Mucosa of descending colon (tissue), 3 donors: ENCODE data around the gene SHOC1. TPM values are rescaled to one million over a fixed set of nuclear protein-coding genes. Genes with fewer than 3 reads are reported as not detected.

Source experiments
- ATAC-seq: fragments of 200-7000 bp; cut with Tn5 transposase; one replicate; pipeline ENCODE4 v1.9.1; 2020; ENCODE audit warnings: mild to moderate bottlenecking, moderate library complexity
- DNase-seq, 3 donors: peaks; one replicate each; pipeline ENCODE4 v3.0.0-alpha.2; 2020
- H3K36me3 ChIP-seq: fragments of 200-600 bp; one replicate; pipeline ENCODE4 v1.8.0; 2021; ENCODE audit warnings: low read depth, mild to moderate bottlenecking
- H3K4me1 ChIP-seq: fragments of 200-600 bp; one replicate; pipeline ENCODE4 v1.8.0; 2021; ENCODE audit warnings: low read depth, mild to moderate bottlenecking
- H3K4me3 ChIP-seq: fragments of 200-600 bp; one replicate; pipeline ENCODE4 v1.8.0; 2021; ENCODE audit warnings: mild to moderate bottlenecking
- H3K9me3 ChIP-seq: fragments of 200-600 bp; one replicate; pipeline ENCODE4 v1.8.0; 2021; ENCODE audit warnings: mild to moderate bottlenecking
- intact Hi-C, 2 donors: fragments of 100-400 bp; cut with DNase I in 1 of 2; cut with micrococcal nuclease in 1 of 2; formaldehyde crosslinking; loops; one replicate each; pipeline versions ENCODE4 v1.11.0 to v1.11.1; 2022; cut with DNase I, micrococcal nuclease
- long read RNA-seq, 2 donors: library from polyadenylated mRNA; unstranded; transcript quantifications; one replicate each; pipeline ENCODE4 v2.0.0, GENCODE V29; 2019 to 2021
- total RNA-seq, 3 donors: library from RNA; stranded (reverse); fragmentation: NEBNext Ultra II Directional in 2 of 3; extraction: Animal tissue kit (Norgen Biotek cat#: 25700) in 2 of 3; gene quantifications; one replicate each; pipeline versions ENCODE4 v1.2.1 to v1.2.4, GENCODE V29; 2021 to 2023
- TF ChIP-seq, protein P1 (sequence below): fragments of 200-600 bp; IDR thresholded peaks from one replicate; pipeline ENCODE4 v1.8.0; 2022; ENCODE audit warnings: antibody characterized with exemption, mild to moderate bottlenecking
- donor health status: DM: no; HTN: no; CAD: no; lungs with moderate emphysema.
- donor health status: DM: no; HTN: no; CAD: no.
- donor health status: DM: no; HTN: yes; CAD: no.

SHOC1 gene
- not detected for total RNA-seq
- long read RNA-seq, donor 1, partial matches to known transcripts: 0 of 1 reads
- long read RNA-seq, donor 1, other reads (novel, unspliced or antisense): 1 of 1 reads
- long read RNA-seq, donor 2: 0 reads

DNA sequence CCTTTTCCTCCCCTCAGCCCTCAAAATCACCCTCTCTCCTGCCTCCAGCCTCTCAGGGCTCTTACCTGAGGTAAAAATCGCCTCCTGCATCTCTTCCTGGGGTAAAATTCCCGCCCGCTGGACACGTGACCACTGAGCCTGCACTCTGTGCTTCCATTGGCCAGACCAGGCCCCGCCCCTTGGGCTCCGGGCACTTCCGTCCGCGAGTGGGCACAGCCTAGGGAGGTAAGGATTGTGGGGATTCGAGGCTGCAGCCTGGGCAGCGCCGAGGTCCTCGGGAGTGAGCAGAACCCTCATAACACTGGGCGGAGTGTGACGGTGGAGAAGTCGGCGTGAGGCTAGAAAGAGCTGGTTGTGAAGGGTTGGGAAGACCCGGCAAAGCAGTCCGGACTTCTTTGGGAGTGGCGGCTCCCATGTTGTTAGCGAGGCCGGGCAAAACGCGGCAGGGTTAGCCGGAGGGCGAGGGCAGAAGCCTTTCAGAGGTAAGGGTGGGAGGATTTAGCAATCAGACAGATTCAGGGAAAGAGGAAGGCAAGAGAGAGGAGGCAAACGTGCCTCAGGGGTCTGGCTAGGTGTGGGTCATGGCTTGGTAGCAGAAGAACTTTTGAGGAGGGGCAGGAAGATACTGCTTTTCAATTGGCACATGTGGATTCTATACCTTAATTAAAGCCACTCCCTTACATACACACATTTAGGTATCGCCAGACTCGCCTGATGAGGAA lies at the start of gene SHOC1:
Gene SHOC1, minus strand, starts transcription at position 103 of the 722 bp plus-strand sequence. CDS start 3,519 bp downstream, outside the sequence.
- no peaks in the 10 kb centered on the region for H3K9me3 ChIP-seq
- ATAC-seq: peak; percentile 99
- no peaks in the 10 kb centered on the region for H3K4me1 ChIP-seq
- TF ChIP-seq, protein P1, sequence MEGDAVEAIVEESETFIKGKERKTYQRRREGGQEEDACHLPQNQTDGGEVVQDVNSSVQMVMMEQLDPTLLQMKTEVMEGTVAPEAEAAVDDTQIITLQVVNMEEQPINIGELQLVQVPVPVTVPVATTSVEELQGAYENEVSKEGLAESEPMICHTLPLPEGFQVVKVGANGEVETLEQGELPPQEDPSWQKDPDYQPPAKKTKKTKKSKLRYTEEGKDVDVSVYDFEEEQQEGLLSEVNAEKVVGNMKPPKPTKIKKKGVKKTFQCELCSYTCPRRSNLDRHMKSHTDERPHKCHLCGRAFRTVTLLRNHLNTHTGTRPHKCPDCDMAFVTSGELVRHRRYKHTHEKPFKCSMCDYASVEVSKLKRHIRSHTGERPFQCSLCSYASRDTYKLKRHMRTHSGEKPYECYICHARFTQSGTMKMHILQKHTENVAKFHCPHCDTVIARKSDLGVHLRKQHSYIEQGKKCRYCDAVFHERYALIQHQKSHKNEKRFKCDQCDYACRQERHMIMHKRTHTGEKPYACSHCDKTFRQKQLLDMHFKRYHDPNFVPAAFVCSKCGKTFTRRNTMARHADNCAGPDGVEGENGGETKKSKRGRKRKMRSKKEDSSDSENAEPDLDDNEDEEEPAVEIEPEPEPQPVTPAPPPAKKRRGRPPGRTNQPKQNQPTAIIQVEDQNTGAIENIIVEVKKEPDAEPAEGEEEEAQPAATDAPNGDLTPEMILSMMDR: no peak
- H3K36me3 ChIP-seq: no peaks in the 10 kb centered on the region
- peak; percentile 17 to 76 (median 60) for DNase-seq
- intact Hi-C loops: no loop called here
- no peak within 1 kb of the TSS for H3K4me3 ChIP-seq

- TF ChIP-seq, protein P1: no peak
- intact Hi-C loops: no loop called here
- no peak for DNase-seq
- Histone ChIP-seq H3K9me3 (no peaks in the 10 kb centered on the region), H3K4me3 (no peak overlapping the region), H3K36me3 (no peaks in the 10 kb centered on the region), H3K4me1 (peaks cover 4% of the 10 kb centered on the region)
- ATAC-seq: peak; percentile 44
Measured at GRCh38 chr9:111843971-111844370, 49.2 kb upstream of the SHOC1 start.

GRCh38 chr9:111842313-111842712 lies 47.6 kb upstream of the SHOC1 start:
- DNase-seq: no peak
- Histone ChIP-seq H3K9me3 (no peaks in the 10 kb centered on the region), H3K4me3 (no peak overlapping the region), H3K4me1 (peaks cover 5% of the 10 kb centered on the region), H3K36me3 (no peaks in the 10 kb centered on the region)
- intact Hi-C loops: no loop called here
- no peak for ATAC-seq
- TF ChIP-seq, protein P1: no peak

GRCh38 chr9:111840442-111840841 lies 45.7 kb upstream of the SHOC1 start:
- DNase-seq (no peak), ATAC-seq (no peak)
- intact Hi-C loops: no loop called here
- TF ChIP-seq, protein P1: no peak
- no peaks in the 10 kb centered on the region for H3K36me3 ChIP-seq
- peaks cover 5% of the 10 kb centered on the region for H3K4me1 ChIP-seq
- no peak overlapping the region for H3K4me3 ChIP-seq
- no peaks in the 10 kb centered on the region for H3K9me3 ChIP-seq

DNA sequence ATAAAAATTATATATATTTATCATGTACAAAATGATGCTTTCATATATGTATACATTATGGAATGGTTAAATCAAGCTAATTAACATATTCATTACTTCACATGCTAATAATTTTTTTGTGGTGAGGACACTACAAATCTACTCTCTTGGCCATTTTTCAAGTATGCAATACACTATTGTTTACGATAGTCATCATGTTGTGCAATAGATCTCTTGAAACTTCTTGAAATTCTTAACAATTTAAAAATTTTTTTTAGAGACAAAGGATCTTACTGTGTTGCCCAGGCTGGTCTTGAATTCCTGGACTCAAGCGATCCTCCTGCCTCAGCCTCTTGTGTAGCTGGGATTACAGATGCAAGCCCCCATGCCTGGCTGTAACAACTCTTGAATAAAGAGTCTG lies 45.2 kb upstream of the SHOC1 start:
- intact Hi-C loops: no loop called here
- DNase-seq: no peak
- Histone ChIP-seq H3K4me3 (no peak overlapping the region), H3K9me3 (no peaks in the 10 kb centered on the region), H3K36me3 (no peaks in the 10 kb centered on the region), H3K4me1 (peaks cover 5% of the 10 kb centered on the region)
- ATAC-seq: no peak
- TF ChIP-seq, protein P1: no peak
